ENCODE data around the gene TSKU. TPM values are rescaled to one million over a fixed set of nuclear protein-coding genes. Genes with fewer than 3 reads are reported as not detected.
"Not testable (repeated sequence)": the region's sequence is repeated elsewhere in the genome, so short reads cannot be mapped to it uniquely, and the experiment has no call there.

TSKU gene
- total RNA-seq, 4 donors from 2014 or later: 10.2 to 23.9 (median 15.8) TPM

DNA sequence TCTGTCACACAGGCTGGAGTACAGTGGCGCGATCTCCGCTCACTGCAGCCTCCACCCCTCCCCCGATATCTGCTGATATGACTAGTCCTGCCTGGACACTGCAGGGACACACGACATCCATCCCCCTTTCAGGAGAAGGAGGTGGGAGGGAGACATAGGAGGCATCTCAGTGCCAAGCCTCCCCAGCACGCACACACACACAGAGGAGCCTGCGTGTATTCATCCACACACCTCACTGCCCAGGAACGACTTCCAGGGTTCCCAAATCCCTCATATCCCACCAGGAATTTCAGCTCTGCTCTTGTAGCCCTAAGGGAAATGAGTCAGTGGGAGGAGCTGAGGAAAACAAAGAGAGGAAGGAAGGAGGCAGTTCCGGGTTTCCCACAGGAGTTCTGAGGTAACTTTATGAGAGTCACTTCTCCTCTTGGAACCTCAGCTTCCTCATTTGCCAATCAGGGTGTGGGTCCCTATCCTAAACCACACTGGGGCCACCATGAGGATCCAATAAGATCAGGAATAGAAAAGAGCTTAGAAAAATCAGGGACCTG is 40.4 kb downstream of the TSKU start:
- H3K4me3 ChIP-seq: peak overlapping the region in 2 of 4 donors; percentile 17 to 20

DNA sequence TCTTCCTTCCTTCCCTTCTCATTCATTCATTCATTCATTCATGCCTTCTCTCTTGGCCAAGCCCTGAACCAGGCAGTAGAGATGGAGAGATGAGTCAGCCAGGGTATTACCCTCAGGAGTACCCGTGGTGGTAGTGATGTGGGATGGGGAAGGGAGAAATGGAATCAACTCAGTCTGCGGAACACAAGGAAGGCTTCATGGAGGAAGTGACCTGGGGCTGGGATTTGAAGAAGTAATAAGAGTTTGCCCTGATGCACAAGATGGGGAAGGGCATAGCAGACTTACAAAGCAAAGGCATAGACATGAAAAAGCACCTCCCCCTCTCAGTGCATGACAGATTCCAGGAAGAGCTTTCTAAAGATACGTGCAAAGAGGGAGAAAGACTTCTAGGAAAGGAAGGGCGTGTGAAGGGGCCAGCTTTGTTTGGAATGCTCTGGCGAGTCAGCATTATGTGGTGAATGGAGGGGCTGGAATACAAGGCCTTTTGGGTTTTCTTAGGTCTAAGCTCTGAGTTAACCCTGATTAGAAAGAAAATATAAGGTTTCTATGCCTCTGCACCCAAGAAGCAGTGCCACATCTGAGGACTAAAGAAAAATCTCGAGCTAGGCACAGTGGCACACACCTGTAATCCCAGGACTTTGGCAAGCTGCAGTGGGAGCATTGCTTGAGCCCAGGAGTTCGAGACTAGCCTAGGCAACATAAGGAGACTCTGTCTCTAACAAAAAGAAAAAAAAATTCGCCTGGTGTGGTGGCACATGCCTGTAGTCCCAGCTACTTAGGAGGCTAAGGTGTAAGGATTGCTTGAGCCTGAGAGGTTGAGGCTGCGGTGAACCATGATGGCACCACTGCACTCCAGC is 41.2 kb downstream of the TSKU start:
- no peak for DNase-seq
- H3K36me3 ChIP-seq: no peaks in the 10 kb centered on the region
- peak overlapping the region; percentile 66 to 80 (median 76) for H3K27ac ChIP-seq
- H3K4me1 ChIP-seq: no peaks in the 10 kb centered on the region
- H3K4me3 ChIP-seq: no peak overlapping the region
- intact Hi-C loops (cut with DNase I; ENCODE audit: low total_unique reads): no loop called here
- TF ChIP-seq POLR2A (IDR thresholded peaks at IDR 0.05): no peak
- TF ChIP-seq, protein P1, sequence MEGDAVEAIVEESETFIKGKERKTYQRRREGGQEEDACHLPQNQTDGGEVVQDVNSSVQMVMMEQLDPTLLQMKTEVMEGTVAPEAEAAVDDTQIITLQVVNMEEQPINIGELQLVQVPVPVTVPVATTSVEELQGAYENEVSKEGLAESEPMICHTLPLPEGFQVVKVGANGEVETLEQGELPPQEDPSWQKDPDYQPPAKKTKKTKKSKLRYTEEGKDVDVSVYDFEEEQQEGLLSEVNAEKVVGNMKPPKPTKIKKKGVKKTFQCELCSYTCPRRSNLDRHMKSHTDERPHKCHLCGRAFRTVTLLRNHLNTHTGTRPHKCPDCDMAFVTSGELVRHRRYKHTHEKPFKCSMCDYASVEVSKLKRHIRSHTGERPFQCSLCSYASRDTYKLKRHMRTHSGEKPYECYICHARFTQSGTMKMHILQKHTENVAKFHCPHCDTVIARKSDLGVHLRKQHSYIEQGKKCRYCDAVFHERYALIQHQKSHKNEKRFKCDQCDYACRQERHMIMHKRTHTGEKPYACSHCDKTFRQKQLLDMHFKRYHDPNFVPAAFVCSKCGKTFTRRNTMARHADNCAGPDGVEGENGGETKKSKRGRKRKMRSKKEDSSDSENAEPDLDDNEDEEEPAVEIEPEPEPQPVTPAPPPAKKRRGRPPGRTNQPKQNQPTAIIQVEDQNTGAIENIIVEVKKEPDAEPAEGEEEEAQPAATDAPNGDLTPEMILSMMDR (IDR thresholded peaks at IDR 0.05 in 4 of 5, conservative IDR thresholded peaks at IDR 0.05 in 1 of 5): no peak
- no peaks in the 10 kb centered on the region for H3K27me3 ChIP-seq
- in situ Hi-C loops (cut with MboI; ENCODE audit: low sequenced_read_pairs in 4 of 4): no loop called here
- ATAC-seq: peak; percentile 53 to 74
- no peaks in the 10 kb centered on the region for H3K9me3 ChIP-seq

More for the DNA sequence above, 40.4 kb downstream of the TSKU start:
- H3K9me3 ChIP-seq: no peaks in the 10 kb centered on the region
- ATAC-seq (peak; percentile 76 to 89), DNase-seq (no peak)
- in situ Hi-C loops (cut with MboI; ENCODE audit: low sequenced_read_pairs in 4 of 4): no loop called here
- no peaks in the 10 kb centered on the region for H3K4me1 ChIP-seq
- intact Hi-C loops (cut with DNase I; ENCODE audit: low total_unique reads): no loop called here
- TF ChIP-seq POLR2A (IDR thresholded peaks at IDR 0.05): peak in 1 of 2 donors; percentile 22
- TF ChIP-seq, protein P1 (IDR thresholded peaks at IDR 0.05 in 4 of 5, conservative IDR thresholded peaks at IDR 0.05 in 1 of 5): no peak
- H3K27me3 ChIP-seq: no peaks in the 10 kb centered on the region
- H3K36me3 ChIP-seq: no peaks in the 10 kb centered on the region
- peak overlapping the region; percentile 66 to 80 (median 76) for H3K27ac ChIP-seq

DNA sequence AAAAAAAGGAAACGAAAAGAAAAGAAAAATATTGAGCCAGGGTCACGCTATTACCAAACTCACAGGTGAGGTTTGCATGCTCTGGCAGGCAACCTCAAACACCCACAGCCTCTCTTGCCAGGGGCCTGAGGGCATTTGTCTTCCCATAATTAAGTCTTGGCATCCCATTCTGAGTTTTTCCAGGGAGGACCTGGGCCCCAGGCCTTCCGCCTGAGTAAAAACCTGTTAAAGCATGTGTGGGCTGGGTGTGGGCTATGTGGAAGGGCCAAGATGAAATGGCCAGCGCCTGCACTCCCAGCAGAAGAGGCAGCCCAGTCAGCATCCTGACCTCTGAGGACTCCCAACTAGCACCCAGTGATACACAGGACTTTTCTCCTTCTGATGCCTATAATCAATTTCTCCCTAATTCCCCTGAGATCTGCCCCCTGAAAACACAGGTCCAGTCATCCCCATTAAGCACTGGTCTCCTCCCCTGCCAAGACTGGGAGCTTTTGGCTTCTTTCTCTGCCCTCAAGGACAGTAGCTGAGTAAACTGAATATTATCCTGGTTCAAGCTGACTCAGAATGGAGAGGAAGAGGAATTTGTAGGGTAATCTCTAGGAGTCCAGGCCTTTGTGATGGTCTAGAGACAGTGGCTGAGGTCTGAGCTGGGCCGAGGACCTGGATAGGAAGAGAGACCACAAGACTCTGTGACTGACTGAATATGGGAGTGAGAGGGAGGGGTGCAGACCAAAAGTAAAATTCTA is 42.0 kb downstream of the TSKU start:
- H3K9me3 ChIP-seq: no peaks in the 10 kb centered on the region
- no peak overlapping the region for H3K4me3 ChIP-seq
- no peaks in the 10 kb centered on the region for H3K27me3 ChIP-seq
- H3K27ac ChIP-seq: peak overlapping the region in 3 of 4 donors; percentile 74 to 80 (median 78)
- DNase-seq (no peak), ATAC-seq (no peak)
- TF ChIP-seq POLR2A (IDR thresholded peaks at IDR 0.05): no peak
- TF ChIP-seq, protein P1 (IDR thresholded peaks at IDR 0.05 in 4 of 5, conservative IDR thresholded peaks at IDR 0.05 in 1 of 5): no peak
- in situ Hi-C loops (cut with MboI; ENCODE audit: low sequenced_read_pairs in 4 of 4) (no loop called here), intact Hi-C loops (cut with DNase I; ENCODE audit: low total_unique reads) (no loop called here)
- H3K4me1 ChIP-seq: no peaks in the 10 kb centered on the region
- no peaks in the 10 kb centered on the region for H3K36me3 ChIP-seq

DNA sequence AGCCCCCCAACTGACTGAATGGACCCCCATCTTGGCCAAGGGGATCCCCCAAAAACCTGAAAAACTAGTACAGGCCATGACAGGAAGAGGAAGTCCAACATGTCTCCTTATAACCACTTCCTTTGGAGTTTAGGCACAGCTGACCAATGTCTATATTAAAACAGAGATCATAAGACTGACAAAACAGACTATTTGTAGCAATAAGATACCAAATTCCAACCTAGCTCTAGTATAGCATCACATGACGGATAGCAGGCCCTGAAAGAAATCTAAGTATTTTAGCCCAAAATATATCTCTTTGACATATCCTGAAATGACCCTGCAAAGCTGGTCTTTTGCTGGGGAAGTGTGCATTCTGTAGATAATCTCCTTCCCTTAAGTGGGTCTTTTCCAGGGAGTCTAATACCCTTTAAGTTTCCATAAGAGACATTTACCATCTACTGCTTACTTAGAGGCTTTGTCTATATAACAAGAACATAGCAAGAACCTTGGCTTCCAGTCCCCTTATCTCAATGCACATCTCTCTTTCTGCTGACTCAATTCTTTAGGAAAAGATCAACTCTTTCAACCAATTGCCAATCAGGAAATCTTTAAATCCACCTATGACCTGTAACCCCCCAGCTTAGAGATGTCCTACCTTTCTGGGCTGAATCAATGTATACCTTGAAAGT is 42.7 kb downstream of the TSKU start:
- in situ Hi-C loops (cut with MboI; ENCODE audit: low sequenced_read_pairs in 4 of 4): no loop called here
- DNase-seq (no peak), ATAC-seq (no peak)
- intact Hi-C loops (cut with DNase I; ENCODE audit: low total_unique reads): no loop called here
- no peaks in the 10 kb centered on the region for H3K36me3 ChIP-seq
- H3K27ac ChIP-seq: peak overlapping the region in 3 of 4 donors; percentile 74 to 80 (median 78)
- H3K4me1 ChIP-seq: no peaks in the 10 kb centered on the region
- no peaks in the 10 kb centered on the region for H3K27me3 ChIP-seq
- H3K9me3 ChIP-seq: no peaks in the 10 kb centered on the region
- no peak overlapping the region for H3K4me3 ChIP-seq
- TF ChIP-seq, protein P1 (IDR thresholded peaks at IDR 0.05 in 4 of 5, conservative IDR thresholded peaks at IDR 0.05 in 1 of 5): no peak
- TF ChIP-seq POLR2A (IDR thresholded peaks at IDR 0.05): no peak

DNA sequence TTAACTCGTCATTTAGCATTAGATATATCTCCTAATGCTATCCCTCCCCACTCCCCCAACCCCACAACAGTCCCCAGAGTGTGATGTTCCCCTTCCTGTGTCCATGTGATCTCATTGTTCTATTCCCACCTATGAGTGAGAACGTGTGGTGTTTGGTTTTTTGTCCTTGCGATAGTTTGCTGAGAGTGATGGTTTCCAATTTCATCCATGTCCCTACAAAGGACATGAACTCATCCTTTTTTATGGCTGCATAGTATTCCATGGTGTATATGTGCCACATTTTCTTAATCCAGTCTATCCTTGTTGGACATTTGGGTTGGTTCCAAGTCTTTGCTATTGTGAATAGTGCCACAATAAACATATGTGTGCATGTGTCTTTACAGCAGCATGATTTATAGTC is 43.4 kb downstream of the TSKU start:
- H3K9me3 ChIP-seq; in situ Hi-C loops (cut with MboI; ENCODE audit: low sequenced_read_pairs in 4 of 4); ATAC-seq; H3K36me3 ChIP-seq; H3K4me1 ChIP-seq; intact Hi-C loops (cut with DNase I; ENCODE audit: low total_unique reads); H3K27me3 ChIP-seq; H3K27ac ChIP-seq; H3K4me3 ChIP-seq; DNase-seq: not testable (repeated sequence)

DNA sequence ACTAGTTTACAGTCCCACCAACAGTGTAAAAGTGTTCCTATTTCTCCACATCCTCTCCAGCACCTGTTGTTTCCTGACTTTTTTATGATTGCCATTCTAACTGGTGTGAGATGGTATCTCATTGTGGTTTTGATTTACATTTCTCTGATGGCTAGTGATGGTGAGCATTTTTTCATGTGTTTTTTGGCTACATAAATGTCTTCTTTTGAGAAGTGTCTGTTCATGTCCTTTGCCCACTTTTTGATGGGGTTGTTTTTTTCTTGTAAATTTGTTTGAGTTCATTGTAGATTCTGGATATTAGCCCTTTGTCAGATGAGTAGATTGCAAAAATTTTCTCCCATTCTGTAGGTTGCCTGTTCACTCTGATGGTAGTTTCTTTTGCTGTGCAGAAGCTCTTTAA is 43.8 kb downstream of the TSKU start:
- ATAC-seq; H3K27ac ChIP-seq; H3K27me3 ChIP-seq; H3K4me3 ChIP-seq; H3K9me3 ChIP-seq; DNase-seq; in situ Hi-C loops (cut with MboI; ENCODE audit: low sequenced_read_pairs in 4 of 4); H3K36me3 ChIP-seq; H3K4me1 ChIP-seq; intact Hi-C loops (cut with DNase I; ENCODE audit: low total_unique reads): not testable (repeated sequence)
